GM18526 (cell line): ENCODE data around the gene EMC10.

ENCODE experiments used
- POLR2A ChIP-seq: IDR thresholded peaks from 3 replicates; pipeline ENCODE4 v1.6.1; 2011; ENCODE audit not compliant: insufficient read length; ENCODE audit errors: extremely low read depth

EMC10 gene

GRCh38 chr19:50464348-50464747, 12.0 kb upstream of the EMC10 start:
- TF ChIP-seq POLR2A = no peak

DNA sequence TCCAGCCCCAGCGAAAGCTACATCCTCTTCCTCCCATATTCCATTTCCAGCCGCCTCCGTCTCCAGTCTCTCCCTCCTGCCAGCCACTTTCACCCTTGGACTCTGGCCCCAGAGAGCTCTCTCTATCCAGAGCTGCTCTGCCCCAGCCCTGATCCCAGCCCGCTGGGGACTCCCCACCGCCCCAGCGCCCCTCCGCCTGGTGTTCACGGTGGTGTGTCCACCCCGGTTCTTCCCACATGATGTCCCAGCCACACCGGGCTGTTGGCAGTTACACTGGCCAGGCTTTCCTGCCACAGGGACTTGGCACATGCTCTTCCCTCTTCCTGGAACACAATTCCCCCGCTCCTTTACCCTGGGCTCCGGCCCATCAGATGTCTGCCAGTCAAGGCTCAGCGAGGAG, 11.3 kb upstream of the EMC10 start:
- TF ChIP-seq POLR2A = no peak

- no peak for TF ChIP-seq POLR2A
Measured at GRCh38 chr19:50465986-50466705, 10.2 kb upstream of the EMC10 start.

DNA sequence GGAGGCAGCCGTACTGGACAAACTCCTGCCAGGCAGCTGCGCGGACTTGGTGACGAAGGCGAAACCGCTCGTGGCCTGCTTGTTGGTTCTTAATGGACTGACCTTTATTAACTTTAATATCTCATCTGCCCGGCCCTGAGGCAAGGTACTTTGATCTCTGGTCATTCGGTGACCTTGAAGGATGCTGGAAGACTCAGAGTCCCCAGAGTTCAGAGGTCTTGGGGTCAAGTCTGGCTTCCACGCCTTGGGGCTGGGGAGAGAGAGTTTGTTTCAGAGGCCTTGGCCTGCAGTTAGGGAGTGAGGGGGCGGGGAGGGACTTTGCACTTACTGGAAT, 9.6 kb upstream of the EMC10 start:
- TF ChIP-seq POLR2A = no peak

- no peak for TF ChIP-seq POLR2A
Measured at GRCh38 chr19:50467566-50467965, 8.7 kb upstream of the EMC10 start.

DNA sequence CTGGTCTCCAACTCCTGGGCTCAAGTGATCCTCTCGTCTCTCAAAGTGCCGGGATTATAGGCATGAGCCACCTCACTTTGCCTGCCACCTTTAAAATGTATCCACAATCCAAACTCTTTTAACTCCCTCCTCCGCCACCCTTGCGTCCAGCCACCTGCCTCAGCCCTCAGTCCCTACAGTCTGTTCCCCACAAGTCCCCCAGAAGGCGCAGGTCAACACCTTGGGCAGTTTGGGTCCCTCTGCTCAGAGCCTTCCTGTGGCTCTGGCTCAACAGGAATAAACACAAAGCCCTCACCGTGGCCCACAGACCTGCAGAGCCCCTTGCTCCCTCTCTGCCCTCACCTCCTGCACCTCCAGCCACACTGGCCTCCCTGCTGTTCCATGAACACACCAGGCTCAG, 7.5 kb upstream of the EMC10 start:
- no peak for TF ChIP-seq POLR2A

GRCh38 chr19:50475101-50475568, 1.2 kb upstream of the EMC10 start:
- TF ChIP-seq POLR2A = no peak

- TF ChIP-seq POLR2A = no peak
Measured at GRCh38 chr19:50475736-50476223, 527 bp upstream of the EMC10 start.

DNA sequence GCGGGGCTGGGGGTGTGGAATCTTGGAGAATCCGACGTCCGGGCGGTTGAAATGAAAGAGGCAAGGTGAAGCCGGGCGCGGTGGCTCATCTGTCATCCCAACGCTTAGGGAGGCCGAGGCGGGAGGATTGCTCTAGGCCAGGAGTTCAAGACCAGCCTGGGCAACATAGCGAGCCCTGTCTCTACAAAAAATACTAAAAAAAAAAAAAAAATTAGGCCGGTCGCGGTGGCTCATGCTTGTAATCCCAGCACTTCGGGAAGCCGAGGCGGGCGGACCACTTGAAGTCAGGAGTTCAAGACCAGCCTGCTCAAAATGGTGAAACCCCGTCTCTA, 566 bp downstream of the EMC10 start:
- TF ChIP-seq POLR2A = no peak

DNA sequence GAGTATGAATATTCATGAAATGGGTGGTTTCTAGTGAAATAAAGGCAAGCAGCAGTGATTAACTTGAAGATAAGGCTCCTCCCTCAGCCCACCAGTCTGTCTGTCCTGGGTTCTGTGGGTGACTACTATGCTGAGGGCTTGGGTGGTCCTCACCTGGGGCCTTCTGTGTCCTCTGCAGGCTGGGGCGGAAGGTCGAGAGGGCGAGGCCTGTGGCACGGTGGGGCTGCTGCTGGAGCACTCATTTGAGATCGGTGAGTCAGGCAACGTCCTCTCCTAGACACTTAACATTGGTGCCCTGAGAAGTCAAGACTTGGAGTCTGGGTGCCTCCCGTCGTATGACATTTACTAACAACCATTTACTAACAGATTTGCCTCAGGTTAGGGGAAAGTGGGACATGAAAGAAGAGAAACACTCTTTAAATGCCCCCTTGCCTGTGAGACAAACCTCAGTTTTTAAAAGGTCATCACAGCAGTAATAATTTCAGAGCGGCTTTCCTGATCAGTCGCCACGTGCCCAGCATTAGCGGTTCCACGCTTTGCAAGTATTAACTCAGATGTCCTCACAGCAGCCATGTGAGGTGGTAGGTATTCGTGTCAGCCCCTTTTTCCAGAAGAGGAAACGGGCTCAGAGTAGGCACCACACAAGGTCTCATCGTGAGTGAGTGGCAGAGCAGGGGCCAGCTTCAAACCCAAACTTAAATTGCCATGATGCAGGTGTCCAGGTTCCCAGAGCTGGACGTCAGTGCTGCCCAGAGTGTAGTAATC, 1.6 kb downstream of the EMC10 start:
- TF ChIP-seq POLR2A = no peak

DNA sequence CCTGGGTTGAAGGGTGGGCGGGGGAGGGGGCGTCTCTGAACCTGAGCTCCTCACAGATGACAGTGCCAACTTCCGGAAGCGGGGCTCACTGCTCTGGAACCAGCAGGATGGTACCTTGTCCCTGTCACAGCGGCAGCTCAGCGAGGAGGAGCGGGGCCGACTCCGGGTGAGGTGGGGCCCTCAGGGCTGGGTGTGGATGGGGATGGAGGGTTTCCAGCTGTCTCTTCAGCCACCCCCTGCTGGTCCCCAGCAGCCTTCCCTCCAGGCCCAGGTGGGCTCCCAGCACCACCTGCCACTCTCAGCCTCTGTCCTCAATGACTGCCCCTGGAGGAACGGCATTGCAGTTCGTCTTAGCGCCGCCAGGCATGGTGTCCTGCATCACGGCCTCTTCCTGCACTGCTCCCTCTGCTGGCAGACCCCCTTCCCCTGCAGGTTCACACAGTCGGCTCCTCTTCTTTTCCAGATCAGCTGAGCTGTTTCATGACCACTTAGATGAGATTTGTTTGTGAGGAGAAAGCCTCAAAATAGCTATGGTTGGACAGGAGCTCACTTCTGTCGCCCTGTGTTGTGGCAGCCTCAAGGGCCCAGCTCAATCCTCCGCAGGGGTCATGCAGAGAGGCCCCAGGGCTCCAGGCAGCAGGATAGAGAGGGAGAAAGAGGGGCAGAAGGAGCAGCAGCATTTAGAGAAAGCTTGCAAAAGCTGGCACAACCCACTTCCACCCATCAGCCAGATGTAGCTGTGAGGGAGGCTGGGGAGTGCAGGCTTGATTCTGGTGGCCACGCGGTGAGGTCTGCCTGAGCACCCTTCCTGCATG, 2.8 kb downstream of the EMC10 start:
- no peak for TF ChIP-seq POLR2A

DNA sequence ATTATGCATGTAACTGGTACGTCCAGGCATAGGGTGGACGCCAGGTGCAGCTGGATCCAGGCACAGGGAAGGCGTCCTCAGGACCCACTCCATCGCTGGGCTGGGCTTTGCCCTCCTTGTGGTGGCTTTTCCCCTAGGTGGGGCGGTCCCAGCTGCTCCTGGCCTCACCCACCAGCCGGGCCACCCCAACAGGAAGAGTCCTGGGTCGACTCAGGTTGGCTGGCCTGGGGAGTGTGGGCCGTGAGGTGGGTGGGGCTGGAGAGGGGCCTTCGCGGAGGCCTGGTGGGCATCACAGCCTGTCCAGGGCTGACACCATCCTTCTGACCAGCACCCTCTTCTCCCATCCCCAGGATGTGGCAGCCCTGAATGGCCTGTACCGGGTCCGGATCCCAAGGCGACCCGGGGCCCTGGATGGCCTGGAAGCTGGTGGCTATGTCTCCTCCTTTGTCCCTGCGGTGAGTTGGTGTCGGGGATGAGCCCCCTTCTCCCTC, 3.5 kb downstream of the EMC10 start:
- TF ChIP-seq POLR2A = no peak

- no peak for TF ChIP-seq POLR2A
Measured at GRCh38 chr19:50480281-50481111, 4.2 kb downstream of the EMC10 start.

DNA sequence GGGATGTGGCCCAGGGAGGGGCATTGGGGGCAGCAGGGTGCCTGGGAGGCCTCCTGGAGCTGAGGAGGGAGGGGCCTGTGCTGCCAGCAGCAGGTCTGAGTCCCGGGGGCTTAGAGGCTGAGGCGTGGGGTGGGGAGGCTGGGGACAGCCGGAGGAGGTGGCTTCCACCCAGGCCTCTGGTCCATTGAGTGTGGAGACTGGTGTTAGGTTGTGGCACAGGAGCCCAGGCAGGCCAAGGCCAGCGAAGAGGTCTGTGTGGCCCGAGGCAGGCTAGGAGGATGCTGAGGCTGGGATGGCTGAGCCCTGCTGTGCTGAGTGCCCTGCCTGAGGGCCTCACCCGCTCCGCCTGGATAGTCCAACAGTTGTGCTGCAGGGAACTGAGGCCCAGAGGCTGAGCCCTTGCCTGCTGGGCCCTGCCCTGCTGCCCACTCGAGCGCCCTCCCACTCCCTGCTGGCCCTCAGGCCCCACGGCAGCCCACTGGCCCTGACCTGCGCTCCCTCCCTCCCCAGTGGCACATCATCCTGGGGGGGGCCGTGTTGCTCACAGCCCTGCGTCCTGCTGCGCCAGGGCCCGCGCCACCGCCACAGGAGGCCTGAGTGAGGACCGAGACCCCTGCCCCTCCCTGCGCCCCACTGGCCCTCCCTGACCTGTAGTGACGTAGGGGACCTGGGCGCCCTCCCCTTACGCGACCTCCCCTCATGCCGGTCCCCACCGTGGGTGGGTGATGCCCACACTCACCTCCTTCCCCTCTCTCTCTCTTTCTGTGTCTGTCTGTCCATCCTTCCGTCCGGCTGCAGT, 5.2 kb downstream of the EMC10 start:
- TF ChIP-seq POLR2A = no peak
